Ishikawa (cell line): ENCODE data around the gene CCDC138.

Source experiments
- CEBPB ChIP-seq: IDR thresholded peaks from 2 replicates; pipeline ENCODE4 v1.6.1; 2012
- CREB1 ChIP-seq: IDR thresholded peaks from 2 replicates; pipeline ENCODE4 v1.6.1; 2012; ENCODE audit warnings: low read depth
- EGR1 ChIP-seq: IDR thresholded peaks from 2 replicates; pipeline ENCODE4 v1.6.1; 2012
- NFIC ChIP-seq: IDR thresholded peaks from 2 replicates; pipeline ENCODE4 v1.6.1; 2012
- RAD21 ChIP-seq: IDR thresholded peaks from 2 replicates; pipeline ENCODE4 v1.6.1; 2012; ENCODE audit warnings: low read depth
- TF ChIP-seq, protein P1 (sequence below): IDR thresholded peaks from 2 replicates; pipeline ENCODE4 v1.6.1; 2012; ENCODE audit warnings: low read depth, mild to moderate bottlenecking

DNA sequence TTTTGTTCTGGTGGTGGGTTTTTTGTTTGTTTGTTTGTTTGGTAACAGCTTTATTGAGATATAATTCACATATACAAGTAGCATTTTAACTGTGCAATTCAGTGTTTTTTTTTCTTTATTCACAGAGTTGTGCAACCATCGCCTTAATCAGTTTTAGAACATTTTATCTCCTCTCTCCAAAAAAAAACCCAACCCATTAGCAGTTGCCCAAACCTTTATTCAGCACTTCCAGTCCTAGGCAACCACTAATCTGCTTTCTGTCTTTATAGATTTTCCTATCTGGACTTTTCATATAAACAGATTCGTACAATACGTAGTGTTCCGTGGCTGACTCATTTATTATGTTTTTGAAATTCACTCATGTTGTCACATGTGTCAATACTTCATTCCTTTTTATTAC, 38.7 kb downstream of the CCDC138 start:
- TF ChIP-seq, protein P1, sequence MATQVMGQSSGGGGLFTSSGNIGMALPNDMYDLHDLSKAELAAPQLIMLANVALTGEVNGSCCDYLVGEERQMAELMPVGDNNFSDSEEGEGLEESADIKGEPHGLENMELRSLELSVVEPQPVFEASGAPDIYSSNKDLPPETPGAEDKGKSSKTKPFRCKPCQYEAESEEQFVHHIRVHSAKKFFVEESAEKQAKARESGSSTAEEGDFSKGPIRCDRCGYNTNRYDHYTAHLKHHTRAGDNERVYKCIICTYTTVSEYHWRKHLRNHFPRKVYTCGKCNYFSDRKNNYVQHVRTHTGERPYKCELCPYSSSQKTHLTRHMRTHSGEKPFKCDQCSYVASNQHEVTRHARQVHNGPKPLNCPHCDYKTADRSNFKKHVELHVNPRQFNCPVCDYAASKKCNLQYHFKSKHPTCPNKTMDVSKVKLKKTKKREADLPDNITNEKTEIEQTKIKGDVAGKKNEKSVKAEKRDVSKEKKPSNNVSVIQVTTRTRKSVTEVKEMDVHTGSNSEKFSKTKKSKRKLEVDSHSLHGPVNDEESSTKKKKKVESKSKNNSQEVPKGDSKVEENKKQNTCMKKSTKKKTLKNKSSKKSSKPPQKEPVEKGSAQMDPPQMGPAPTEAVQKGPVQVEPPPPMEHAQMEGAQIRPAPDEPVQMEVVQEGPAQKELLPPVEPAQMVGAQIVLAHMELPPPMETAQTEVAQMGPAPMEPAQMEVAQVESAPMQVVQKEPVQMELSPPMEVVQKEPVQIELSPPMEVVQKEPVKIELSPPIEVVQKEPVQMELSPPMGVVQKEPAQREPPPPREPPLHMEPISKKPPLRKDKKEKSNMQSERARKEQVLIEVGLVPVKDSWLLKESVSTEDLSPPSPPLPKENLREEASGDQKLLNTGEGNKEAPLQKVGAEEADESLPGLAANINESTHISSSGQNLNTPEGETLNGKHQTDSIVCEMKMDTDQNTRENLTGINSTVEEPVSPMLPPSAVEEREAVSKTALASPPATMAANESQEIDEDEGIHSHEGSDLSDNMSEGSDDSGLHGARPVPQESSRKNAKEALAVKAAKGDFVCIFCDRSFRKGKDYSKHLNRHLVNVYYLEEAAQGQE = no peak
- TF ChIP-seq RAD21 (no peak), CEBPB (no peak), NFIC (no peak), CREB1 (no peak), EGR1 (no peak)
